ENCODE data around the gene SELENOP. TPM values are rescaled to one million over a fixed set of nuclear protein-coding genes. Genes with fewer than 3 reads are reported as not detected.
A peak's percentile ranks its signal among the peaks of the same experiment; 100 is the strongest.

Gene SELENOP
- total and polyA plus RNA-seq, 8 donors, result 426 to 826 (median 675) TPM

- ATAC-seq, result no peak
- peaks cover 0 to 40% of the 10 kb centered on the region in 2 donors for H3K9me3 ChIP-seq
- H3K27me3 ChIP-seq, result no peaks in the 10 kb centered on the region
- intact Hi-C loops (cut with DNase I), result no loop called here
- H3K36me3 ChIP-seq, result no peaks in the 10 kb centered on the region
- no peak for DNase-seq
- TF ChIP-seq, protein P1, sequence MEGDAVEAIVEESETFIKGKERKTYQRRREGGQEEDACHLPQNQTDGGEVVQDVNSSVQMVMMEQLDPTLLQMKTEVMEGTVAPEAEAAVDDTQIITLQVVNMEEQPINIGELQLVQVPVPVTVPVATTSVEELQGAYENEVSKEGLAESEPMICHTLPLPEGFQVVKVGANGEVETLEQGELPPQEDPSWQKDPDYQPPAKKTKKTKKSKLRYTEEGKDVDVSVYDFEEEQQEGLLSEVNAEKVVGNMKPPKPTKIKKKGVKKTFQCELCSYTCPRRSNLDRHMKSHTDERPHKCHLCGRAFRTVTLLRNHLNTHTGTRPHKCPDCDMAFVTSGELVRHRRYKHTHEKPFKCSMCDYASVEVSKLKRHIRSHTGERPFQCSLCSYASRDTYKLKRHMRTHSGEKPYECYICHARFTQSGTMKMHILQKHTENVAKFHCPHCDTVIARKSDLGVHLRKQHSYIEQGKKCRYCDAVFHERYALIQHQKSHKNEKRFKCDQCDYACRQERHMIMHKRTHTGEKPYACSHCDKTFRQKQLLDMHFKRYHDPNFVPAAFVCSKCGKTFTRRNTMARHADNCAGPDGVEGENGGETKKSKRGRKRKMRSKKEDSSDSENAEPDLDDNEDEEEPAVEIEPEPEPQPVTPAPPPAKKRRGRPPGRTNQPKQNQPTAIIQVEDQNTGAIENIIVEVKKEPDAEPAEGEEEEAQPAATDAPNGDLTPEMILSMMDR (IDR thresholded peaks at IDR 0.05), result no peak
- no peak overlapping the region for H3K4me3 ChIP-seq
- H3K27ac ChIP-seq, result no peak overlapping the region
- no peaks in the 10 kb centered on the region for H3K4me1 ChIP-seq
Observed at GRCh38 chr5:42785756-42786155, 25.9 kb downstream of the SELENOP start.

GRCh38 chr5:42784132-42784531, 27.6 kb downstream of the SELENOP start:
- H3K27me3 ChIP-seq, result no peaks in the 10 kb centered on the region
- intact Hi-C loops (cut with DNase I), result no loop called here
- TF ChIP-seq, protein P1 (IDR thresholded peaks at IDR 0.05), result no peak
- peaks cover 0 to 40% of the 10 kb centered on the region in 2 donors for H3K9me3 ChIP-seq
- H3K4me3 ChIP-seq, result no peak overlapping the region
- no peaks in the 10 kb centered on the region for H3K4me1 ChIP-seq
- H3K36me3 ChIP-seq, result no peaks in the 10 kb centered on the region
- no peak for ATAC-seq
- no peak for DNase-seq
- no peak overlapping the region for H3K27ac ChIP-seq

DNA sequence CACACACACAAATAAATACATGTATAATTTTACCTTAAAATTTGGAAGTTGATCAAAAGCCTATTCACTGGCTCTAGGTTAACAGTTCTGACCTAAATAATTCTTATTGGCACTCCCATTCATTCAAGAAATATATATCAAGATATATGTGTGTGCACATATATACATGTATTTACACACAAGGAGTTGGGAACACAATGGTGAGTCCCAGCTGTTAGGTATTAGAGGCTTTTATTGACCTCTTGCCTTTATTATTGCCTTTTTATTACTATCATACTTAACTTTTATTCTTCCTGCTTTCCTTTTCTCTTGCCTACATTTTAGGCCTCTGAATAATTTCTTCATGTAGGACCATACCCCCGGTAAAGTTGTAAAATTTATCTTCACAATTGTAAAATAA, 30.1 kb downstream of the SELENOP start:
- no peak overlapping the region for H3K27ac ChIP-seq
- peaks cover 0 to 16% of the 10 kb centered on the region in 2 donors for H3K9me3 ChIP-seq
- no peaks in the 10 kb centered on the region for H3K36me3 ChIP-seq
- no peak for ATAC-seq
- intact Hi-C loops (cut with DNase I), result no loop called here
- H3K4me3 ChIP-seq, result no peak overlapping the region
- TF ChIP-seq, protein P1 (IDR thresholded peaks at IDR 0.05), result no peak
- DNase-seq, result no peak
- no peaks in the 10 kb centered on the region for H3K4me1 ChIP-seq
- no peaks in the 10 kb centered on the region for H3K27me3 ChIP-seq

- ATAC-seq (no peak), DNase-seq (no peak)
- no peaks in the 10 kb centered on the region for H3K4me1 ChIP-seq
- no peak overlapping the region for H3K4me3 ChIP-seq
- no peak overlapping the region for H3K27ac ChIP-seq
- TF ChIP-seq, protein P1 (IDR thresholded peaks at IDR 0.05), result no peak
- H3K9me3 ChIP-seq, result no peaks in the 10 kb centered on the region
- intact Hi-C loops (cut with DNase I), result no loop called here
- H3K36me3 ChIP-seq, result no peaks in the 10 kb centered on the region
- H3K27me3 ChIP-seq, result no peaks in the 10 kb centered on the region
Observed at GRCh38 chr5:42779083-42779482, 32.6 kb downstream of the SELENOP start.

- ATAC-seq (peak; percentile 34), DNase-seq (no peak)
- TF ChIP-seq, protein P1 (IDR thresholded peaks at IDR 0.05), result no peak
- Histone ChIP-seq H3K4me1 (no peaks in the 10 kb centered on the region), H3K27ac (no peak overlapping the region), H3K36me3 (no peaks in the 10 kb centered on the region), H3K27me3 (no peaks in the 10 kb centered on the region), H3K4me3 (no peak overlapping the region), H3K9me3 (no peaks in the 10 kb centered on the region)
- intact Hi-C loops (cut with DNase I), result no loop called here
Observed at GRCh38 chr5:42772265-42772993, 39.3 kb downstream of the SELENOP start.
